Measurements from ENCODE around the gene PKHD1. TPM values are rescaled to one million over a fixed set of nuclear protein-coding genes. Genes with fewer than 3 reads are reported as not detected.

PKHD1 gene
- total RNA-seq, 1 experiment from 2014 or later = not detected

DNA sequence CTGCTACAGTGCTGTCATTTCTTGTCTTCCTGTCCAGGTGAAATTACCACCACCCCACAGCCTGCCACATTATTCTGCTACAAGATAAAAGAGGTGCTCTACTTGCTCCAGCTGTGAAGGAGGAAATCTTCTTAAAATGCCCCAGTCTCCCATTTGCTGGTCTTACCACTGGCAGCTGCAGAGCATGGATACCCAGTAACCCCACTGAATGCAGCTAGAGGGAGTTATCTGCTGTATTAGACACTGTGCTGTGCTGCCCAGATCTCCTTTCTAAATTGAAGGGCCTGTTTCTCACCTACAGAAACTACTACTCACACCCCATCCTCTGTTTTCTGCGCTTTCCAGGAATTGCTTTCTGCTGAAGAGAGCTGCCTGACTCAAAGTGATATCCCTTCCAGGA, 517.8 kb downstream of the PKHD1 start:
- no TSS peak for BruUV-seq (replicated peaks)
- POLR2A ChIA-PET = no interaction called here
- Mint-ChIP-seq H3K36me3 (ENCODE audit: insufficient read depth, unreplicated experiment) (peaks cover 6% of the 10 kb centered on the region), H3K9me3 (ENCODE audit: unreplicated experiment) (no peaks in the 10 kb centered on the region), H3K27ac (ENCODE audit: low read depth, unreplicated experiment) (no peak overlapping the region), H3K27me3 (ENCODE audit: insufficient read depth, unreplicated experiment) (no peaks in the 10 kb centered on the region), H3K4me3 (ENCODE audit: unreplicated experiment) (no peak overlapping the region), H3K4me1 (ENCODE audit: insufficient read depth, unreplicated experiment) (peaks cover 13% of the 10 kb centered on the region)
- intact Hi-C loops (cut with micrococcal nuclease) = no loop called here
- TF ChIP-seq, protein P1, sequence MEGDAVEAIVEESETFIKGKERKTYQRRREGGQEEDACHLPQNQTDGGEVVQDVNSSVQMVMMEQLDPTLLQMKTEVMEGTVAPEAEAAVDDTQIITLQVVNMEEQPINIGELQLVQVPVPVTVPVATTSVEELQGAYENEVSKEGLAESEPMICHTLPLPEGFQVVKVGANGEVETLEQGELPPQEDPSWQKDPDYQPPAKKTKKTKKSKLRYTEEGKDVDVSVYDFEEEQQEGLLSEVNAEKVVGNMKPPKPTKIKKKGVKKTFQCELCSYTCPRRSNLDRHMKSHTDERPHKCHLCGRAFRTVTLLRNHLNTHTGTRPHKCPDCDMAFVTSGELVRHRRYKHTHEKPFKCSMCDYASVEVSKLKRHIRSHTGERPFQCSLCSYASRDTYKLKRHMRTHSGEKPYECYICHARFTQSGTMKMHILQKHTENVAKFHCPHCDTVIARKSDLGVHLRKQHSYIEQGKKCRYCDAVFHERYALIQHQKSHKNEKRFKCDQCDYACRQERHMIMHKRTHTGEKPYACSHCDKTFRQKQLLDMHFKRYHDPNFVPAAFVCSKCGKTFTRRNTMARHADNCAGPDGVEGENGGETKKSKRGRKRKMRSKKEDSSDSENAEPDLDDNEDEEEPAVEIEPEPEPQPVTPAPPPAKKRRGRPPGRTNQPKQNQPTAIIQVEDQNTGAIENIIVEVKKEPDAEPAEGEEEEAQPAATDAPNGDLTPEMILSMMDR (IDR thresholded peaks at IDR 0.05; ENCODE audit: unreplicated experiment) = no peak
- DNase-seq (ENCODE audit: unreplicated experiment) = no peak
- CTCF ChIA-PET = interaction anchor here (0.5 to 1.4 kb wide), 11 partner anchors 9 to 915 kb away, joined by 3 to 8 read pairs (median 3); no protein-coding TSS in a partner anchor

DNA sequence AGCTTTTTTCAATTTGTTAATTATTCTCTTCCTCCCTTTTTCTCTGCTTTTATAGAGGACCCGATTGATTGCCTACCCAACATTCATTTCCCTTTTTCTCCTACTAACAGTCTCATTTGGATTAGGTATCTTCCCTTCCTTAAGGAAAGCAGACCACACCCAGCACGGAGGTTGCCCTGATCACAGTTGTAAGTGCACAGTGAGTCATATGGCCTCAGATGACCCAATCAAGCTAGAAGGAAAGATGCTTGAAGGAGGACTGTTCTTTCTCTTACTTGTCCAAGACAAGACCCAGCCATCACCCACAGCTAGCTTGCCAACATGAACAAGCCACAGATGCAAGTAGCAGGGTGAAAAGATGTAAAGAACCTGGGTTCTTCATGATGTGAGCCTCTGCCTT, 518.6 kb downstream of the PKHD1 start:
- peaks cover 13% of the 10 kb centered on the region for H3K4me1 Mint-ChIP-seq (ENCODE audit: insufficient read depth, unreplicated experiment)
- no peak overlapping the region for H3K4me3 Mint-ChIP-seq (ENCODE audit: unreplicated experiment)
- no peak overlapping the region for H3K27ac Mint-ChIP-seq (ENCODE audit: low read depth, unreplicated experiment)
- intact Hi-C loops (cut with micrococcal nuclease) = no loop called here
- BruUV-seq (replicated peaks) = no TSS peak
- H3K9me3 Mint-ChIP-seq (ENCODE audit: unreplicated experiment) = no peaks in the 10 kb centered on the region
- TF ChIP-seq, protein P1 (IDR thresholded peaks at IDR 0.05; ENCODE audit: unreplicated experiment) = no peak
- peak; percentile 43 for DNase-seq (ENCODE audit: unreplicated experiment)
- H3K36me3 Mint-ChIP-seq (ENCODE audit: insufficient read depth, unreplicated experiment) = peaks cover 6% of the 10 kb centered on the region
- CTCF ChIA-PET = interaction anchor here (0.8 to 1.6 kb wide), 6 partner anchors 9 to 398 kb away, joined by 3 to 6 read pairs (median 4); no protein-coding TSS in a partner anchor
- no peaks in the 10 kb centered on the region for H3K27me3 Mint-ChIP-seq (ENCODE audit: insufficient read depth, unreplicated experiment)
- POLR2A ChIA-PET = no interaction called here

DNA sequence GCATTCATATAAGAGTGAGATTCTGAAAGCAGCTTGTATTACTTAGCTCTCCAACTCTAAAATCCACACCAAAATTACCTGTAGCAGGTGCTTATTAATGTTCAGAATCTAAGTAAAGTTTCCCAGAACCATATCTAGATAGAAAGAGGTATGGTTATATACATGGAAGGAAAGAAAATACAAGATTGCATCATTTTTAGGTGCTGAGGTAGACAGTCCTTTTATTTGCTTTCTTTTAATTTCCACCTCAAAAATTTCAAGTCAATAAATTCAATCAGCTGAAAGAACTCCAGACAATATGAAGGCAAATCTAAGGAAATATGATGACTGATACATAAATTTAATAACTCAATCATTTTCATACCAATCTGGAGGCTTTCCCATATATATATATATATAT, 521.9 kb downstream of the PKHD1 start:
- no peak overlapping the region for H3K27ac Mint-ChIP-seq (ENCODE audit: low read depth, unreplicated experiment)
- TF ChIP-seq, protein P1 (IDR thresholded peaks at IDR 0.05; ENCODE audit: unreplicated experiment) = no peak
- peaks cover 13% of the 10 kb centered on the region for H3K4me1 Mint-ChIP-seq (ENCODE audit: insufficient read depth, unreplicated experiment)
- no peak for DNase-seq (ENCODE audit: unreplicated experiment)
- H3K36me3 Mint-ChIP-seq (ENCODE audit: insufficient read depth, unreplicated experiment) = peaks cover 3% of the 10 kb centered on the region
- H3K9me3 Mint-ChIP-seq (ENCODE audit: unreplicated experiment) = no peaks in the 10 kb centered on the region
- ChIA-PET POLR2A (interaction anchor here (0.5 kb wide), 1 partner anchor 403 kb away, joined by 3 read pairs; no protein-coding TSS in a partner anchor), CTCF (interaction anchor here (0.7 to 10.4 kb wide), 2 partner anchors 396 to 666 kb away, joined by 3 to 92 read pairs; no protein-coding TSS in a partner anchor)
- H3K4me3 Mint-ChIP-seq (ENCODE audit: unreplicated experiment) = no peak overlapping the region
- H3K27me3 Mint-ChIP-seq (ENCODE audit: insufficient read depth, unreplicated experiment) = no peaks in the 10 kb centered on the region
- no TSS peak for BruUV-seq (replicated peaks)
- intact Hi-C loops (cut with micrococcal nuclease) = no loop called here

Other genes starting within 250 kb of the PKHD1 start
- gene IL17A, start 98.8 kb upstream of the PKHD1 start, total RNA-seq (2022) = not detected in 2 replicates
- not detected in 2 replicates for gene IL17F, start 156.9 kb upstream of the PKHD1 start, total RNA-seq (2022)
- 16.3 and 24.9 TPM in 2 replicates for gene MCM3, start 197.1 kb upstream of the PKHD1 start, total RNA-seq (2022)

Measured in MCF 10A (cell line).